Measurements from ENCODE around the gene ARHGEF1.
"Not testable (repeated sequence)": the region's sequence is repeated elsewhere in the genome, so short reads cannot be mapped to it uniquely, and the experiment has no call there.

ARHGEF1 gene

GRCh38 chr19:41905273-41906002, 22.5 kb downstream of the ARHGEF1 start:
- DNase-seq (ENCODE audit: low read depth), result no peak

GRCh38 chr19:41906271-41906670, 23.3 kb downstream of the ARHGEF1 start:
- DNase-seq (ENCODE audit: low read depth), result no peak

GRCh38 chr19:41906916-41907680, 24.1 kb downstream of the ARHGEF1 start:
- no peak for DNase-seq (ENCODE audit: low read depth)

GRCh38 chr19:41907994-41908615, 25.1 kb downstream of the ARHGEF1 start:
- DNase-seq (ENCODE audit: low read depth), result no peak

GRCh38 chr19:41908724-41909464, 25.9 kb downstream of the ARHGEF1 start:
- DNase-seq (ENCODE audit: low read depth), result no peak

- DNase-seq (ENCODE audit: low read depth), result no peak
These were observed 26.7 kb downstream of the ARHGEF1 start for GRCh38 chr19:41909706-41910105.

GRCh38 chr19:41910240-41910991, 27.4 kb downstream of the ARHGEF1 start:
- DNase-seq (ENCODE audit: low read depth), result no peak

GRCh38 chr19:41910992-41911888, 28.3 kb downstream of the ARHGEF1 start:
- DNase-seq (ENCODE audit: low read depth), result no peak

- DNase-seq (ENCODE audit: low read depth), result no peak
These were observed 29.1 kb downstream of the ARHGEF1 start for GRCh38 chr19:41911889-41912731.

GRCh38 chr19:41912899-41913537, 30.0 kb downstream of the ARHGEF1 start:
- no peak for DNase-seq (ENCODE audit: low read depth)

- DNase-seq (ENCODE audit: low read depth), result no peak
These were observed 30.8 kb downstream of the ARHGEF1 start for GRCh38 chr19:41913538-41914423.

GRCh38 chr19:41914424-41914834, 31.4 kb downstream of the ARHGEF1 start:
- DNase-seq (ENCODE audit: low read depth), result not testable (repeated sequence)

- no peak for DNase-seq (ENCODE audit: low read depth)
These were observed 32.2 kb downstream of the ARHGEF1 start for GRCh38 chr19:41915021-41915775.

- no peak for DNase-seq (ENCODE audit: low read depth)
These were observed 32.9 kb downstream of the ARHGEF1 start for GRCh38 chr19:41915776-41916414.

- no peak for DNase-seq (ENCODE audit: low read depth)
These were observed 34.7 kb downstream of the ARHGEF1 start for GRCh38 chr19:41917676-41918075.

GRCh38 chr19:41918095-41918494, 35.1 kb downstream of the ARHGEF1 start:
- DNase-seq (ENCODE audit: low read depth), result no peak
